ENCODE data around the gene TRIM46. TPM values are rescaled to one million over a fixed set of nuclear protein-coding genes. Genes with fewer than 3 reads are reported as not detected.
A peak's percentile ranks its signal among the peaks of the same experiment; 100 is the strongest.

The TRIM46 gene
- total RNA-seq, 1 donor from 2014 or later, result 13.2 TPM

DNA sequence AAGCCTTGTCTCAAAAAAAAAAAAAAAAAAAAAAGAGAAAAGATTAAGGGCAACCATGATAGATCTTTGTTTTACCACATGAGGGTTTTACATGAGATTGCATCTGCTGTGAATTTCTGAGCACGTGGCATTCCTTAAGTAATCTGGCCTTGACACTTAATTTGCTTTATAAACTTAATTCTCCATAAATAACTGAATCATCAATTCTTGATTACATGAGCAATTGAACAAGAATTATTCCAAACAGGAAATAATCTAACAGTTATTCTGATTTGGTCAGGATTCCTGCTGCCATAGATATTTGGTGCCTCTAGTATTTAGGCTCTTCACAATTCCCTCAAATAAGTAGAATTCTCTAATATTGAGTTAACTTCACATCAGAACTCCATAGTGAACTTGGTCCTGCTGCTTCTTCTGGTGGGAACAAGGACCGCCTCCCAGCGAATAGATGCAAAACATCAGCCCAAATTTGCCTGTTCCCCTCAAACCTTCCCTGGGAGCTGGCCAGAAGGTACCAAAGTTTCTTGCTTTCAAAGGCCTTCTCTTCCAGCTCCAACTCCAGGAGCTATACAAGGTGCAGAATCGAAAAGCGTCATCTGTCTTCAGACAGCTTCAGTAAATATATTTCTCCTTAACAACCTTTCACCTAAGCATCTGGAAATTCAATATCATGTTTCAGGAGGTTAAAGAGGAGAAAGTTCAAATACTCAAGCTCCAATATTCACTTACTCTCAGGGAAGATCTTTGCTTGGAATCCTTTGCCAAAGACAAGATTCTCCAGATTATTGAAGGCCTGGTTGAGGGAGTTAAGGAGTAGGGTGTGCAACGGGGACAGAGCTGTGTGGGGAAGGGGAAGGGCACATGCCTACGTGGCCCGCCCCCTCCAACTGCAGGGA, 1.6 kb upstream of the TRIM46 start:
- Histone ChIP-seq H3K36me3 (ENCODE audit: insufficient read depth, low read length) (peaks cover 11% of the 10 kb centered on the region), H3K4me3 (ENCODE audit: insufficient read depth, low read depth, low read length) (peak overlapping the region; percentile 84), H3K9ac (ENCODE audit: low read length) (peak overlapping the region; percentile 96), H3K9me3 (ENCODE audit: insufficient read depth, low read depth, low read length) (no peaks in the 10 kb centered on the region), H3K27me3 (ENCODE audit: insufficient read depth, low read length) (no peaks in the 10 kb centered on the region), H4K20me1 (ENCODE audit: insufficient read depth, low read length) (peaks cover 12% of the 10 kb centered on the region), H3K27ac (ENCODE audit: low read depth, low read length) (peak overlapping the region; percentile 93), H2AFZ (ENCODE audit: low read depth, low read length) (peak overlapping the region; percentile 81), H3K4me2 (ENCODE audit: low read length) (peak overlapping the region; percentile 92), H3K4me1 (ENCODE audit: insufficient read depth, low read length) (peaks cover 22% of the 10 kb centered on the region), H3K79me2 (ENCODE audit: insufficient read depth, low read length) (peaks cover 34% of the 10 kb centered on the region)
- FAIRE-seq (no peak), DNase-seq (ENCODE audit: low read depth) (no peak)
- H3K27me3 Mint-ChIP-seq (ENCODE audit: low read depth, unreplicated experiment), result no peaks in the 10 kb centered on the region
- H3K4me3 Mint-ChIP-seq (ENCODE audit: unreplicated experiment), result peak overlapping the region; percentile 97
- no peaks in the 10 kb centered on the region for H3K9me3 Mint-ChIP-seq (ENCODE audit: unreplicated experiment)
- peak overlapping the region; percentile 98 for H3K27ac Mint-ChIP-seq (ENCODE audit: unreplicated experiment)
- TF ChIP-seq EZH2 (IDR thresholded peaks at IDR 0.05; ENCODE audit: insufficient read depth, low read length), result no peak
- TF ChIP-seq, protein P1, sequence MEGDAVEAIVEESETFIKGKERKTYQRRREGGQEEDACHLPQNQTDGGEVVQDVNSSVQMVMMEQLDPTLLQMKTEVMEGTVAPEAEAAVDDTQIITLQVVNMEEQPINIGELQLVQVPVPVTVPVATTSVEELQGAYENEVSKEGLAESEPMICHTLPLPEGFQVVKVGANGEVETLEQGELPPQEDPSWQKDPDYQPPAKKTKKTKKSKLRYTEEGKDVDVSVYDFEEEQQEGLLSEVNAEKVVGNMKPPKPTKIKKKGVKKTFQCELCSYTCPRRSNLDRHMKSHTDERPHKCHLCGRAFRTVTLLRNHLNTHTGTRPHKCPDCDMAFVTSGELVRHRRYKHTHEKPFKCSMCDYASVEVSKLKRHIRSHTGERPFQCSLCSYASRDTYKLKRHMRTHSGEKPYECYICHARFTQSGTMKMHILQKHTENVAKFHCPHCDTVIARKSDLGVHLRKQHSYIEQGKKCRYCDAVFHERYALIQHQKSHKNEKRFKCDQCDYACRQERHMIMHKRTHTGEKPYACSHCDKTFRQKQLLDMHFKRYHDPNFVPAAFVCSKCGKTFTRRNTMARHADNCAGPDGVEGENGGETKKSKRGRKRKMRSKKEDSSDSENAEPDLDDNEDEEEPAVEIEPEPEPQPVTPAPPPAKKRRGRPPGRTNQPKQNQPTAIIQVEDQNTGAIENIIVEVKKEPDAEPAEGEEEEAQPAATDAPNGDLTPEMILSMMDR (IDR thresholded peaks at IDR 0.05; ENCODE audit: insufficient read depth, low read depth, low read length), result no peak
- H3K36me3 Mint-ChIP-seq (ENCODE audit: low read depth, unreplicated experiment), result peaks cover 17% of the 10 kb centered on the region
- peaks cover 25% of the 10 kb centered on the region for H3K4me1 Mint-ChIP-seq (ENCODE audit: low read depth, unreplicated experiment)

DNA sequence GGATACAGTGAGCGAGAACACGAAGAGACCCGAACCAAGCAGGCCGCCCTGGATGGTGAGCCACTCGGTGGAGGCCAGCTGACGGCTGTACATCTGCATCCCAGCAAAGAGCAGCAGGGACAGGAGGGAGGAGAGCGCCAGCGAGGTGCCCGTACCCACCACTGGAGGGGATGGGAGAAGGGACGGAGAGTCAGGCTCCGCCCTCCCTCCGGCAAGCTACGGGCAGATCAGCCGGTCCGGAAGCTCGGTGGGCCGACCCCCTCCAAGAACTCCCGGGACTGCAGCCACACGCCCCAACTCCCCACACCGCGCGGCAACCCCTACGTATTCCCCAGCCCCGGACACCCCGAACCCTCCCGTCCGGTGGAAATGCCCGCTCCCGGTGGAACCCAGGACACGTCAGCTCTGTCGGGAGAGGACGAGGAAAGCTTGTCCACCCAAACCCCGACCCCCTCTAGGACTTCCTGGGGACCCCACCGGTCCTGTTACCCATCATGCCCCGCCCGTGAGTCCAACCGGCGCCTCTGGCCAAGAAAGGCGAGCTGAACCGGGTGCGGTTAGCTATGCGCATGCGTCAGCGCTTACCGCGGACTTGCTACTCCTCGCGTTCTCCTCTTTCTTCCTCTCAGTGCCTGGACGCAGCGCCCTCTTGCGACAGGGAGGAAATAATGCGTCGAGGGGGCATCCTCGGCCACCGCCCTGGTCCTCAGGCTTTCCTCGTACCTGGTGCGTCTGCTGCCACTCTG, 744 bp upstream of the TRIM46 start, which contains the start of gene KRTCAP2:
TSS of gene KRTCAP2 (minus strand) at position 573 of the 746 bp plus-strand sequence. CDS start at position 493, 80 bp downstream.
- Histone ChIP-seq H2AFZ (ENCODE audit: low read depth, low read length) (peak within 1 kb of the TSS; percentile 89), H3K36me3 (ENCODE audit: insufficient read depth, low read length) (peaks cover 13% of the 10 kb centered on the region), H3K27ac (ENCODE audit: low read depth, low read length) (peak within 1 kb of the TSS; percentile 93), H3K4me1 (ENCODE audit: insufficient read depth, low read length) (peaks cover 22% of the 10 kb centered on the region), H3K9ac (ENCODE audit: low read length) (peak within 1 kb of the TSS; percentile 96), H3K27me3 (ENCODE audit: insufficient read depth, low read length) (no peaks in the 10 kb centered on the region), H3K4me3 (ENCODE audit: insufficient read depth, low read depth, low read length) (peak within 1 kb of the TSS; percentile 84), H3K79me2 (ENCODE audit: insufficient read depth, low read length) (peaks cover 34% of the 10 kb centered on the region), H3K4me2 (ENCODE audit: low read length) (peak within 1 kb of the TSS; percentile 92), H4K20me1 (ENCODE audit: insufficient read depth, low read length) (peaks cover 17% of the 10 kb centered on the region), H3K9me3 (ENCODE audit: insufficient read depth, low read depth, low read length) (no peaks in the 10 kb centered on the region)
- TF ChIP-seq, protein P1 (IDR thresholded peaks at IDR 0.05; ENCODE audit: insufficient read depth, low read depth, low read length), result peak; percentile 87
- no peak for TF ChIP-seq EZH2 (IDR thresholded peaks at IDR 0.05; ENCODE audit: insufficient read depth, low read length)
- peak within 1 kb of the TSS; percentile 97 for H3K4me3 Mint-ChIP-seq (ENCODE audit: unreplicated experiment)
- H3K36me3 Mint-ChIP-seq (ENCODE audit: low read depth, unreplicated experiment), result peaks cover 17% of the 10 kb centered on the region
- H3K9me3 Mint-ChIP-seq (ENCODE audit: unreplicated experiment), result no peaks in the 10 kb centered on the region
- H3K27me3 Mint-ChIP-seq (ENCODE audit: low read depth, unreplicated experiment), result no peaks in the 10 kb centered on the region
- FAIRE-seq, result no peak
- H3K27ac Mint-ChIP-seq (ENCODE audit: unreplicated experiment), result peak within 1 kb of the TSS; percentile 98
- H3K4me1 Mint-ChIP-seq (ENCODE audit: low read depth, unreplicated experiment), result peaks cover 22% of the 10 kb centered on the region
- DNase-seq (ENCODE audit: low read depth), result peak; percentile 87

All from astrocyte (in vitro differentiated cells and primary cell).